Progenitor cell of endocrine pancreas (in vitro differentiated cells): ENCODE measurements around the gene CACNG3. TPM values are rescaled to one million over a fixed set of nuclear protein-coding genes. Genes with fewer than 3 reads are reported as not detected.
A peak's percentile ranks its signal among the peaks of the same experiment; 100 is the strongest.
"Not testable (repeated sequence)": the region's sequence is repeated elsewhere in the genome, so short reads cannot be mapped to it uniquely, and the experiment has no call there.

Source experiments
- DNase-seq: peaks from one replicate; pipeline ENCODE4 v3.0.0; 2021; ENCODE audit warnings: low spot score; ENCODE audit not compliant: unreplicated experiment
- H3K27ac Mint-ChIP-seq: 2 replicates; pipeline ENCODE4 v1.8.0; 2021; ENCODE audit warnings: mild to moderate bottlenecking, moderate library complexity, mixed read lengths
- H3K27me3 Mint-ChIP-seq: 2 replicates; pipeline ENCODE4 v1.8.0; 2021; ENCODE audit warnings: mixed read lengths
- H3K36me3 Mint-ChIP-seq: 2 replicates; pipeline ENCODE4 v1.8.0; 2022; ENCODE audit warnings: mixed read lengths; ENCODE audit not compliant: insufficient read depth
- H3K4me1 Mint-ChIP-seq: 2 replicates; pipeline ENCODE4 v1.8.0; 2021; ENCODE audit warnings: low read depth, mixed read lengths
- H3K4me3 Mint-ChIP-seq: 2 replicates; pipeline ENCODE4 v1.8.0; 2021; ENCODE audit warnings: low read depth, mild to moderate bottlenecking, moderate library complexity, mixed read lengths
- H3K9me3 Mint-ChIP-seq: 2 replicates; pipeline ENCODE4 v1.8.0; 2021; ENCODE audit warnings: low read depth, mixed read lengths
- total RNA-seq: library from RNA; stranded (reverse); gene quantifications from 2 replicates; pipeline ENCODE4 v1.2.1, GENCODE V29; 2021
- TF ChIP-seq, protein P1 (sequence below): fragments of 200-600 bp; sonication (generic); IDR thresholded peaks from one replicate; pipeline ENCODE4 v1.5.0; 2021; ENCODE audit warnings: antibody characterized with exemption, mild to moderate bottlenecking; ENCODE audit not compliant: unreplicated experiment

The CACNG3 gene
- total RNA-seq, 1 donor from 2014 or later: not detected

DNA sequence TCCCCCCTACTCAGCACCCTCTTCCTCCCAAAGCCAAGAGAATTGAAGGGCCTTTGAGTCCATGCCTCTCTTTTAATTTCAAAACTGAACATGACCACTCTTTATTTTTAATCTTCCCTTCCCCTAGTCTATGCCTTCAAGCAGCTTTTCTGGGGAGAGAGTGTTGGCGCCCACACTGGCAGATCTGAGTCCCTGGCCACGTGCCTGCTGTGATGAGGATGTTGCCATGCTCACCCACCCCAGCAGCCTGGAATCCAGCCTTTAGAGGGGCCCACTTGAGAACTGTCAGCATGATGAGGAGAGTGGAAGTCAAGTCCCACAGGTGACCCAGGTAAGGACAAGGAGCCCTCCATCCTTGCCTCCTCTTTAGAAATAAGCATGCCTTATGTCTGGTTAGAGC is 20.3 kb upstream of the CACNG3 start:
- Mint-ChIP-seq H3K27me3 (peaks cover 3% of the 10 kb centered on the region), H3K4me3 (no peak overlapping the region), H3K9me3 (peaks cover 11% of the 10 kb centered on the region), H3K27ac (no peak overlapping the region), H3K36me3 (no peaks in the 10 kb centered on the region), H3K4me1 (no peaks in the 10 kb centered on the region)
- TF ChIP-seq, protein P1, sequence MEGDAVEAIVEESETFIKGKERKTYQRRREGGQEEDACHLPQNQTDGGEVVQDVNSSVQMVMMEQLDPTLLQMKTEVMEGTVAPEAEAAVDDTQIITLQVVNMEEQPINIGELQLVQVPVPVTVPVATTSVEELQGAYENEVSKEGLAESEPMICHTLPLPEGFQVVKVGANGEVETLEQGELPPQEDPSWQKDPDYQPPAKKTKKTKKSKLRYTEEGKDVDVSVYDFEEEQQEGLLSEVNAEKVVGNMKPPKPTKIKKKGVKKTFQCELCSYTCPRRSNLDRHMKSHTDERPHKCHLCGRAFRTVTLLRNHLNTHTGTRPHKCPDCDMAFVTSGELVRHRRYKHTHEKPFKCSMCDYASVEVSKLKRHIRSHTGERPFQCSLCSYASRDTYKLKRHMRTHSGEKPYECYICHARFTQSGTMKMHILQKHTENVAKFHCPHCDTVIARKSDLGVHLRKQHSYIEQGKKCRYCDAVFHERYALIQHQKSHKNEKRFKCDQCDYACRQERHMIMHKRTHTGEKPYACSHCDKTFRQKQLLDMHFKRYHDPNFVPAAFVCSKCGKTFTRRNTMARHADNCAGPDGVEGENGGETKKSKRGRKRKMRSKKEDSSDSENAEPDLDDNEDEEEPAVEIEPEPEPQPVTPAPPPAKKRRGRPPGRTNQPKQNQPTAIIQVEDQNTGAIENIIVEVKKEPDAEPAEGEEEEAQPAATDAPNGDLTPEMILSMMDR: no peak
- no peak for DNase-seq

DNA sequence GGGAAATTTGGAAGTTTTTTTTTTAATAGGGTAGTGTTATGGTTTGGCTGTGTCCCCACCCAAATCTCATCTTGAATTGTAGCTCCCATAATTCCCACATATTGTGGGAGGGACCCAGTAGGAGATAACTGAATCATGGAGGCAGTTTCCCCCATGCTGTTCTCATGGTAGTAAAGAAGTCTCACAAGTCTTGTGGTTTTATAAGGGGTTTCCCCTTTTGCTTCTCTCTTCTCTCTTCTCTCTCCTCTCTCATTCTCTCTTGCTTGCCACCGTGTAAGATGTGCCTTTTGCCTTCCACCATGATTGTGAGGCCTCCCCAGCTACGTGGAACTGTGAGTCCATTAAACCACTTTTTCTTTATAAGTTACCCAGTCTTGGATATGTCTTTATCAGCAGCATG is 17.3 kb upstream of the CACNG3 start:
- not testable (repeated sequence) for DNase-seq, H3K27me3 Mint-ChIP-seq, H3K4me3 Mint-ChIP-seq, H3K36me3 Mint-ChIP-seq, H3K4me1 Mint-ChIP-seq, H3K27ac Mint-ChIP-seq
- peaks cover 11% of the 10 kb centered on the region for H3K9me3 Mint-ChIP-seq

DNA sequence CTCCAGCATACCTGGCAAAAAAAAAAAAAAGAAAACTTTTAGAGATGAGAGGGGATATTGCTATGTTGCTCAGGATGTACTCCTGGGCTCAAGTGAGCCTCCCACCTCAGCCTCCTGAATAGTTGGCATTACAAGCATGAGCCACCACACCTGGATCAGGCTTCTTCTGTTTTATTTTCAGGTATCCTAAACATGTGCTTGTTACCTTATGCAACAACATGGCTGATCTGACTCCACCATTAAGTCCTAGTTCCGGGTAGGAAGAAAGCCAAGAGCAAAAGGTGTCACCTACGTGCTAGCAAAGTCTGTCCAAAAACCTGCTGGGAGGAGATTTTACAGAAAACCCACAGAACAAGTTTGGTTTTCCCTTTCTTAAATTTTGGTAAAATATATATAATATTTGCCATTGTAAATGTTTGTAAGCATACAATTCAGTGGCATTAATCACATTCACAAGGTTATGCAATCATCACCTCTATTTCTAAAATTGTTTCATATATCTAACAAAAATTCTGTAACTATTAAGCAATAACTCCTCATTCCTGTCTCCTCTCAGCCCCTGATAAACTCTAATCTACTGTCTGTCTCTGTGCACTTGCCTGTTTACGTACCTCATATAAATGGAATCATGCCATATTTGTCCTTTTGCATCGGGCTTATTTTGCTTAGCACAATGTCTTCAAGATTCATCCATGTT is 9.1 kb upstream of the CACNG3 start:
- TF ChIP-seq, protein P1: no peak
- DNase-seq: no peak
- Mint-ChIP-seq H3K4me1 (no peaks in the 10 kb centered on the region), H3K27ac (no peak overlapping the region), H3K36me3 (no peaks in the 10 kb centered on the region), H3K9me3 (no peaks in the 10 kb centered on the region), H3K27me3 (peaks cover 33% of the 10 kb centered on the region), H3K4me3 (no peak overlapping the region)

DNA sequence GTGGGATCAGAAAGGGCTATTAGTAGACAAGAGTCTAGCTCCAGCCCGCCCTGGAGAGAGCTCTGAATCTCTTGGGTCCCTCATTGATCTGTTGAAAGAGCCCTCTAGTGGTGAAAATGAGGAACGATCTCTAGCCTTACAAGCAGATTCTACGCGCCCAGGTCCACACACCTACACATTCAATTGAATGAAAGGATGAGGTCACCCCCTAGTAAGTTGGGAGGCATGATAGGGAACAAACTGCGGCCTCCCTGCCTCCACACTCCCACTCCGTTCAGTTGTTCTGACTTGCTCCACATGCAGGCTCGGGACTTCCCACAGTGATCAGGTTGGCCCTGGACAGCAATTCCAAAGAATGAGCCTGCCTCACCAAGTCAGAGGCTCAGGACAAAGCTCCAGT is 2.9 kb upstream of the CACNG3 start:
- Mint-ChIP-seq H3K4me3 (no peak overlapping the region), H3K27me3 (peaks cover 73% of the 10 kb centered on the region), H3K4me1 (peaks cover 6% of the 10 kb centered on the region), H3K36me3 (no peaks in the 10 kb centered on the region), H3K9me3 (no peaks in the 10 kb centered on the region), H3K27ac (no peak overlapping the region)
- TF ChIP-seq, protein P1: peak; percentile 79
- DNase-seq: peak; percentile 14

DNA sequence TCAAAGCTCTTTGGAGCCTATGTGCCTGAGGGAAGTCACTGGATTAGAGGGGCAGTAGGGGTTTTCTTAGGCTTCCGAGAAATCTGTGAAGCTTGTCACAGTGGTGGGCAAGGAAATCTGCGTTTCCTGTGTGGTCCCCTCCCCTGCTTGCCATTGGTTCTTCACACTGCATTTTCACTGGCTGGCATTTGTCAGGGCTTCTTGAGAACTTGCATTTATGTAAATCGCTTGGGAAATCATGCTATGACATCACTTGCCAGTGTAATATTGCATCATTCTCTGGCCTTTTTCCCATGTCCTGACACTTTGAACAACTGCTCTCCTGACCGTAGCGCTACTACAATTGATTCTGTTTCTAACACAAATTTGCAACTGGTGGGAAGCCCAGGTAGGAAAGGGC is 1.8 kb downstream of the CACNG3 start:
- Mint-ChIP-seq H3K27ac (no peak overlapping the region), H3K27me3 (peaks cover 77% of the 10 kb centered on the region), H3K4me3 (no peak overlapping the region), H3K9me3 (no peaks in the 10 kb centered on the region), H3K4me1 (peaks cover 6% of the 10 kb centered on the region), H3K36me3 (no peaks in the 10 kb centered on the region)
- DNase-seq: no peak
- TF ChIP-seq, protein P1: no peak

DNA sequence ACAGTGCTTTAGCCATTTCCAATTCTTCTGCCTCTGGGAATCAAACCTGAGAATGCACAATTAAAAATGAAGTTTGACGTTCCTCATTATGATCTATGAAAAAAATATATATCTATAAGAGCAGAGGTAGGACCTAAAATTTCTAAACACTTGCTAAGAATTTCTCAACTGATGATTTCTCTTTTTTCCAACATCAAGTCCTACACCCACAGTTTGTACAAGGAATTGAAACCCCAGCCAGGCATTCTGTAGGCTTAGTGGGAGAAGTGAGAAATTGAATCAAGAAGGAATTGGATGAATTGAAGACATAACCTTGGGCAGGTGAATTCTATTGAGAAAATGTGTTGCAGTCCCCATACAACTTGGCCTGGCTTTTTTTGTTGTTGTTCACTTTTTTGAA is 2.7 kb downstream of the CACNG3 start:
- Mint-ChIP-seq H3K36me3 (no peaks in the 10 kb centered on the region), H3K4me3 (no peak overlapping the region), H3K27me3 (peaks cover 69% of the 10 kb centered on the region), H3K9me3 (no peaks in the 10 kb centered on the region), H3K4me1 (peaks cover 6% of the 10 kb centered on the region), H3K27ac (no peak overlapping the region)
- DNase-seq: no peak
- TF ChIP-seq, protein P1: no peak
